ENCODE results near the gene GSTO1. TPM values are rescaled to one million over a fixed set of nuclear protein-coding genes. Genes with fewer than 3 reads are reported as not detected.

Gene GSTO1
- total and polyA plus RNA-seq, 2 of the 13 experiments (the other 11 are each of a cell fraction or from before 2014, with no cell fraction given), result 228 to 300 TPM

DNA sequence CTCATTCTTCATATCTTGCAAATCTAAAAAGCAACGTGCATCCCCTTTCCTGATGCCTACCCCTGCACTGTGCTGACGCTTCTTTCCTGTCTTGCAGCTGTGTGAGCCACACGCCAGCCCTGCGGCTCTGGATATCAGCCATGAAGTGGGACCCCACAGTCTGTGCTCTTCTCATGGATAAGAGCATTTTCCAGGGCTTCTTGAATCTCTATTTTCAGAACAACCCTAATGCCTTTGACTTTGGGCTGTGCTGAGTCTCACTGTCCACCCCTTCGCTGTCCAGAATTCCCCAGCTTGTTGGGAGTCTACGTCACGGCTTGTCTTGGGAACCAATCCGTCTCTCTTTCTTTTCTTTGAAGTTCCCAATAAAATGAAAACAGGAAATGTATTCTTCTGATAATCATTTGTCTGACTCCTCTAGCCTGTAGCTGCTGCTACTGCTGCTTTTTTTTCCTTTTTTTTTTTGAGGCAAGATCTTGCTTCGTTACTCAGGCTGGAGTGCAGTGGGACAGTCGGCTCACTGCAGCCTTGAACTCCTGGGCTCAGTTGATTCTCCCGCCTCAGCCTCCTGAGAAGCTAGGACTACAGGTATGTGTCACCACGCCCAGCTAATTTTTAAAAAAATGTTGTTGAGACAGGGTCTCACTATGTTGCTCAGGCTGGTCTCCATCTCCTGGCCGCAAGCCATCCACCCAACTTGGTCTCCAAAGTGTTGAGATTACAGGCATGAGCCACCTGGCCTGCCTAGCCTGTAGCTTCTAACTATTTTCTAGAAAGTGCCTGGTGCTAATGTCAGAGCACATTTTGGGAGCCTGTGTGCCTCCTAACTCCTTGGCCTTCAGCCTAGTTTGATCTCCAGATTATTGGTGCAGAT is 44.6 kb downstream of the GSTO1 start:
- Histone ChIP-seq H3K27me3 (ENCODE audit: control insufficient read depth in 1 of 2, insufficient read depth in 2 of 2, low read length in 2 of 2) (peaks cover 5 to 34% of the 10 kb centered on the region in 2 experiments), H3K79me2 (ENCODE audit: insufficient read depth, low read length) (no peaks in the 10 kb centered on the region), H3K4me2 (ENCODE audit: low read depth, low read length) (no peak overlapping the region), H3K4me1 (ENCODE audit: insufficient read depth, low read length) (peaks cover 39% of the 10 kb centered on the region), H4K20me1 (ENCODE audit: insufficient read depth, low read length) (no peaks in the 10 kb centered on the region), H2AFZ (ENCODE audit: low read length) (no peak overlapping the region), H3K4me3 (replicated peaks in 1 of 3; ENCODE audit: insufficient read depth in 1 of 3, low read depth in 2 of 3, low read length in 3 of 3) (no peak overlapping the region), H3K9ac (ENCODE audit: insufficient read depth, low read depth, low read length) (no peak overlapping the region), H3K36me3 (replicated peaks in 1 of 2; ENCODE audit: control insufficient read depth in 1 of 2, insufficient read depth in 2 of 2, low read length in 2 of 2) (no peaks in the 10 kb centered on the region), H3K27ac (ENCODE audit: extremely low read length, insufficient read depth, low read length) (no peak overlapping the region), H3K9me3 (ENCODE audit: low read length) (no peaks in the 10 kb centered on the region)
- no TSS peak for BruUV-seq (replicated peaks)
- DNase-seq (ENCODE audit: low spot score) (no peak), FAIRE-seq (no peak), ATAC-seq (no peak)
- ChIA-PET CTCF (ENCODE audit: low intra/inter-chr PET ratio, low total read pairs) (no interaction called here), POLR2A (no interaction called here)
- intact Hi-C loops (cut with micrococcal nuclease; ENCODE audit: unreplicated experiment) (no loop called here), in situ Hi-C loops (cut with HindIII; ENCODE audit: extremely low pct_ligation_motif_present, low pct_unique_long_range_greater_than_20kb) (no loop called here)
- 63% methylated on average over 13 of the region's 13 CpGs for whole genome bisulfite sequencing (ENCODE audit: low lambda C conversion rate)
- TF ChIP-seq NCOA2 (CRISPR knock-in tag; IDR thresholded peaks at IDR 0.05) (no peak), TOPORS (CRISPR knock-in tag; IDR thresholded peaks at IDR 0.05) (no peak), ZBTB49 (CRISPR knock-in tag; IDR thresholded peaks at IDR 0.05; ENCODE audit: borderline replicate concordance) (no peak), ARID4A (CRISPR knock-in tag; IDR thresholded peaks at IDR 0.05; ENCODE audit: borderline replicate concordance) (no peak), RARA (CRISPR knock-in tag; IDR thresholded peaks at IDR 0.05) (no peak), TRAFD1 (CRISPR knock-in tag; IDR thresholded peaks at IDR 0.05; ENCODE audit: borderline replicate concordance) (no peak), GATAD2A (CRISPR knock-in tag; IDR thresholded peaks at IDR 0.05) (no peak), SMARCC2 (IDR thresholded peaks at IDR 0.05) (no peak)
- TF ChIP-seq, protein P1, sequence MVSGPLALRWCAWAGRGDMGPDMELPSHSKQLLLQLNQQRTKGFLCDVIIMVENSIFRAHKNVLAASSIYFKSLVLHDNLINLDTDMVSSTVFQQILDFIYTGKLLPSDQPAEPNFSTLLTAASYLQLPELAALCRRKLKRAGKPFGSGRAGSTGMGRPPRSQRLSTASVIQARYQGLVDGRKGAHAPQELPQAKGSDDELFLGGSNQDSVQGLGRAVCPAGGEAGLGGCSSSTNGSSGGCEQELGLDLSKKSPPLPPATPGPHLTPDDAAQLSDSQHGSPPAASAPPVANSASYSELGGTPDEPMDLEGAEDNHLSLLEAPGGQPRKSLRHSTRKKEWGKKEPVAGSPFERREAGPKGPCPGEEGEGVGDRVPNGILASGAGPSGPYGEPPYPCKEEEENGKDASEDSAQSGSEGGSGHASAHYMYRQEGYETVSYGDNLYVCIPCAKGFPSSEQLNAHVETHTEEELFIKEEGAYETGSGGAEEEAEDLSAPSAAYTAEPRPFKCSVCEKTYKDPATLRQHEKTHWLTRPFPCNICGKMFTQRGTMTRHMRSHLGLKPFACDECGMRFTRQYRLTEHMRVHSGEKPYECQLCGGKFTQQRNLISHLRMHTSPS (CRISPR knock-in tag; IDR thresholded peaks at IDR 0.05; ENCODE audit: low read depth), result no peak
- TF ChIP-seq, protein P2, sequence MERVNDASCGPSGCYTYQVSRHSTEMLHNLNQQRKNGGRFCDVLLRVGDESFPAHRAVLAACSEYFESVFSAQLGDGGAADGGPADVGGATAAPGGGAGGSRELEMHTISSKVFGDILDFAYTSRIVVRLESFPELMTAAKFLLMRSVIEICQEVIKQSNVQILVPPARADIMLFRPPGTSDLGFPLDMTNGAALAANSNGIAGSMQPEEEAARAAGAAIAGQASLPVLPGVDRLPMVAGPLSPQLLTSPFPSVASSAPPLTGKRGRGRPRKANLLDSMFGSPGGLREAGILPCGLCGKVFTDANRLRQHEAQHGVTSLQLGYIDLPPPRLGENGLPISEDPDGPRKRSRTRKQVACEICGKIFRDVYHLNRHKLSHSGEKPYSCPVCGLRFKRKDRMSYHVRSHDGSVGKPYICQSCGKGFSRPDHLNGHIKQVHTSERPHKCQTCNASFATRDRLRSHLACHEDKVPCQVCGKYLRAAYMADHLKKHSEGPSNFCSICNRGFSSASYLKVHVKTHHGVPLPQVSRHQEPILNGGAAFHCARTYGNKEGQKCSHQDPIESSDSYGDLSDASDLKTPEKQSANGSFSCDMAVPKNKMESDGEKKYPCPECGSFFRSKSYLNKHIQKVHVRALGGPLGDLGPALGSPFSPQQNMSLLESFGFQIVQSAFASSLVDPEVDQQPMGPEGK (CRISPR knock-in tag; IDR thresholded peaks at IDR 0.05), result no peak

Data from HepG2 (cell line).